Stimulated activated CD4-positive, alpha-beta T cell treated with anti-CD3 and anti-CD28 coated beads, TNF-alpha, amount 100 ng/mL, for 48 hours (primary cell): ENCODE measurements around the gene CIRBP.
A peak's percentile ranks its signal among the peaks of the same experiment; 100 is the strongest.
"Not testable (repeated sequence)": the region's sequence is repeated elsewhere in the genome, so short reads cannot be mapped to it uniquely, and the experiment has no call there.

ENCODE experiments used
- DNase-seq, 3 donors: peaks; one replicate each; pipeline ENCODE4 v3.0.0-alpha.2; 2020; ENCODE audit warnings: low read depth in 3 of 3

CIRBP gene

DNA sequence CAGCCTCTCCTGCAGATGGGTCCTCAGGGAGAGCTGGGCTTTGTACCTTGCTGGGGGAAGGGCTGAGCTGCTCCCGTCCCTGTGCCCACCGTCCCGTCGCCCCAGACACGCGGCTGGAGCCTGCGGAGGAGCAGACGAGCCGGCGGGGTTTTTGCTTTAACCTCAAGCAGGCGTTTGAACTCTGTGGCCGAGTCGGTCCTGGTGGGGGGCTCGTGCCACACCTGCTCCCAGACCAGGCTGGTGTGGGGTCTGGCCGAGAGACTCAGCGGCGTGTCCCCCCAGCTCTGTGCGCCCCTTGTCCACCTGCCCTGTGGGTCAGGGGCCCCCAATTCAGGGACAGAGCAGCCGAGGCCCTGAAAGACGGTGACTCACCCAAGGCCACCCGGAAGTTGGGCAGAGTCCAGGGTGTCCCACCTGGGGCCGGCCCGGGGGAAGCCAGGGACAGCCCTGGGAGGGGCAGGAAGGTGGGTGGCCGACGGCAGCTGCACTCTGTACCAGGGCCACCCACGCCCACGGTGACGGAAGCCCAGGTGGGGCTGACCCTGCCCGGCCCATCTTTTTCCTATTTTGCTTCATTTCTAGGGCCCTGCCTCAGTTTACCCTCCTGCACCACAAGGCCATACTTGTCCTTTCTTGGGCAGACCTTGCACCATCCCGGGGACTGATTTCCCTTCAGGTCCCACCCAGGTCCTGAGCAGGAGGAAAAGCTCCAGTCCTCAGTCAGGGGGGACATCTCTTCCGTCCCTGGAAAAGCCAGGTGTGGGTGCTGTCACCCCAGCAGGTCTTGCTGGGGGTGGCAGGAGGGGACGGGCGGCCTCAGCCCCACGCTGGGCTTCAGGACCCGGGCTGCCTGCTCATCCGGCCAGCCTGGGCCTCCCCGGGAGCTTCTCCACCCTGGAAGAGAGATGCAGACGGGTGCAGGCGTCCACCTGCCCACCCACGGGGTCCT lies 21.8 kb downstream of the CIRBP start:
- no peak for DNase-seq

DNA sequence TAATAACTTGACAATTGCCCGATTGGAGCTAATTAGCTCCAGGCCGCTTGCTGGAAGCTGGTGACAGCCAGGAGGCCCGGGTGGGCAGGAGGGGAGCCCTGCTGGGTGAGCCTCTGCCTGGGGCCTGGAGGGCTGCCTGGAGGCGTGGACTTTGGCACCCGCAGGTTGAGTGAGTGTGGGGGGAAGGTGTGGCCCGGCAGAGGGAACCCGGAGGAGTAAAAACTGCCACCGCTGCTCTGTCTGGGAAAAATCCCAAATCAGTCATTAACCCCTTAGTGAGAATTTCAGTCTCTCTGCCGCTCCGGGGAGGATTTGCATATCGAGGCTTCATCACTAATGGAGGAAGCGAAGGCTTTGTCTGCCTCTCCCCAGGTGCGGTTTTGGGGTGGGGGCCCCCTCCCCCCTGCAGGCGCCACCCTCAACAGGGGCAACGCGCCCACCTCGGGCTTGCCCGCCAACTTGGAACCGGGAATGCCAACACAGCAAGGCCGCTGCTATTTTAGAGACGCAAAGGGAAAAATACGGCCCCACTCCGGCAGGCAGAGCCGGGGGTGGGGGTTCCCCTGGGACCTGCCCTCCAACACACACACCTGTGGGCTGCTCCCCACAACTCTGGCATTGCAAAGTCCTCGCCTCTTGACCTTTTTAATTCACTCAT lies 22.8 kb downstream of the CIRBP start:
- DNase-seq, result no peak

GRCh38 chr19:1292419-1293151 lies 23.5 kb downstream of the CIRBP start:
- DNase-seq, result no peak

DNA sequence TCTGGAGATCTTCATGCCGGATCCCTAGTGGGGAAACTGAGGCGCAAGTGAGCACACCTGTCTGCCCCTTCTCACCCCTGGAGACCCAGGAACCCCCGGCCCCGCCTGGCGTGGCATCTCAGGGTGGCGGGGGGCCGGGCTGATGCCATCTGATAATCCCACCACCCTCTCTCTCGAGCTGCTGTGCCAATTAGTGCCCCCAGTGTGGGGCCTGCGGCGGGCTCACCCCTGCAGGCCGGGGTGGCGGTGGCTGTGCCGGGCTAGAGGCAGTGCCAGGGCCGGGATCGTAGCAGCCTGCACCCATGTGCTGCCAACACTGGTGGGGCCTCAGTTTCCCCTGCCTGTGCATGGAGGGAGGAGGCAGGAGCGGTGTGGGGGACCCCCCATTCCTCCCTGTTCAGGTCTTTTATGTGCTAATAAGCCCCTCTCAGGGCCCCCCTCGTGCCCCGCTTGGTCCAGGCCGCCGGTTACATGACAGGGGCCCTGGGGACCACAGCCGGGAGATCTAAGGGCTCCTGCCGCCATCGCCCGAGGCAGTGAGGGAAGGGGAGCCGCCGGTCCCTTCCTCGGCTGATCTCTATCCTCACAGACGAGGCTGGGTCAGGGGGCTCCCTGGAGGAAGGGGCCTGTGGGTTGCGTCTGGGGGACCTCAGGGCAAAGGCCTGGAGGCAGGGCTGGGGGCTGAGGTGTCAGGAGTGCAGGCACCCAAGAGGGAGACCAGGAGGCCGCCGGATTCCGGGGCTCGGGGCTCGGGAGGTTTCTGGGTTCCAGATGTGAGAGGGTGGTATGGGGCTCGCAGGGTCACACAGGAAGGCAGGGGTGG lies 24.9 kb downstream of the CIRBP start:
- DNase-seq, result no peak

GRCh38 chr19:1294688-1295087 lies 25.6 kb downstream of the CIRBP start:
- no peak for DNase-seq

GRCh38 chr19:1295169-1296012 lies 26.3 kb downstream of the CIRBP start:
- peak in 1 of 3 donors; percentile 56 for DNase-seq

DNA sequence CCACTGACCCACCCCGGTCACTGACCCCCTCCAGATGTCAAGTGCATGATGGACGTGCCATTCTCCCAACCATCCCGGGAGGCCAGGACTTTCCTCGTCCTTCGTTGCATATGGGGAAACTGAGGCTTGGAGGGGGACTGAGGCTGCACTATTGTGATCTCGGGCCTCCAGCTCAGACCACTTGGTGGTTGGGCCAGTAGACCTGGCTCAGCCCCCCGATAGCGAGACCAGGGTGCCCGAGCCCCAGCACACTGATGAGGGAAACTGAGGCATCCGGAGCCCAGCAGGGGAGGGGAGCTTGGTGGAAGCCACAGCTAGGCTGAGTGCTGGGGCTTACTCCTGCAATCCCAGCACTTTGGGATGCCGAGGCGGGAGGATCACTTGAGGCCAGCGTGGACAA lies 26.9 kb downstream of the CIRBP start:
- DNase-seq, result no peak

DNA sequence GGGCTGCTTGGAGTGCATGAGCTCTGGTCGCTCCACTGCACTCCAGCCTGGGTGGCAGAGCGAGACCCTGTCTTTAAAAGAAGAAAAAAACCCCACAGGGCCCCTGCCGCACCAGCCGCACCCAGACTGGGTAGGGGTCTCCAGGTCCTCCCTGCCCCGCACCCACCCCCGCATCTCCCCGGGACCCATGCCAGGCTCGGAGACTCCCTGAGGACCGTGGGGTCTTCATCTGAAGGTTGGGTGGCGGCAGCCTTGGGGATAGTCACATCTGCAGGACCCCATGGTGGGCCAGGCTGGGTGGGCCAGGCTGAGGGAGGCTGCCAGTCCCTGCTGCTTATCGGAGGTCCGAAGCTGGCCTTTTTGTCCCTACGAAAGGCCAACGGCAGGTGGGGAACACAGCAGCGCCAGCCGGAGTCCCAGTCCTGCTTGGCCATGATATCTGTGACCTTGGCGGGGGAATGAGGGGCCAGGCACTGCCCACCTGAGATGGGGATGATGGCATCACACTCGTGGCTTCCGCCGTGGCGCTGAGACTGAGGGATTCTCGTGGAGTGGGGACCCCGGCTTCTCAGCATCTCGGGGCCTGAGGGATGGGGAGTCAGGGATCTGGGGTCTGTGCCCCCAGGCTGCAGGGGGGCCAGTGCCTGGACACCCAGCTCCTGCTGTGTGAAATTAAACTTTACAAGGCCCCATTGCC lies 27.6 kb downstream of the CIRBP start:
- no peak for DNase-seq

DNA sequence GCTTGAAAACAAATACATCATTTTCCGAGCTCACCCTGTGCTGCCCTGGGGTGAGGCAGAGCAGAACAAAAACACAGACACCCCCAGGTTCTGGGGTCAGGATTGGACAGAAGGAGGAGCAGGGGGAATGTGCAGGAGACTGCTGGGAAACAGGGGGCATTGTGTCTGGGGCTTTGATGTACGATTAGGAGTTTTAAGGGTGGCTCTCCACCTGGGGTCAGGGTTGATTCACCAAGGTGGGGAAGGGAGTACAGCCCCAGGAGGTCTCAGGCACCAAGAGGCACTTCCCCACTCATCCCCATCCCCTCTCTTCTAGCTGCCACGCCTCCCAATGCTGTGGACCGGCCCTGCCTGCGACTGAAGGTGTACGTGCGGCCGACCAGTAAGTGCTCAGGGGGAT lies 29.1 kb downstream of the CIRBP start:
- DNase-seq, result no peak

DNA sequence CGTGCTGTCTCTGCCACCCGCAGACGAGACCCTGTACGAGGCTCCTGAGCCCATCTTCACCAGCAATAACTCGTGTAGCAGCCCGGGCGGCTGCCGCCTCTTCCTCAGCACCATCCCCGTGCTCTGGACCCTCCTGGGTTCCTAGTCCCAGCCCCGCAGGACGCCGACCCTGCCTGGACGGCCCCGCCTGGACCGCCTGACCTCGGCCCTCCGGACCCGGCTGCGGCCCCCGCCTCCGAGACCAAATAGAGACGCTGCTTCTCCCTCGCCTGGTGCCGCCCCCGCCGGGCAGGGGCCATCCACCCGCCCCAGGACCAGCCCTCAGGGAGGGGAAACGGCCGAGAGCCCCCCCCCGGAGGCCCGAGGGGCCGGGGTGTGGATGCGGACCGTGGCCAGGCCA lies 30.7 kb downstream of the CIRBP start:
- DNase-seq, result no peak

DNA sequence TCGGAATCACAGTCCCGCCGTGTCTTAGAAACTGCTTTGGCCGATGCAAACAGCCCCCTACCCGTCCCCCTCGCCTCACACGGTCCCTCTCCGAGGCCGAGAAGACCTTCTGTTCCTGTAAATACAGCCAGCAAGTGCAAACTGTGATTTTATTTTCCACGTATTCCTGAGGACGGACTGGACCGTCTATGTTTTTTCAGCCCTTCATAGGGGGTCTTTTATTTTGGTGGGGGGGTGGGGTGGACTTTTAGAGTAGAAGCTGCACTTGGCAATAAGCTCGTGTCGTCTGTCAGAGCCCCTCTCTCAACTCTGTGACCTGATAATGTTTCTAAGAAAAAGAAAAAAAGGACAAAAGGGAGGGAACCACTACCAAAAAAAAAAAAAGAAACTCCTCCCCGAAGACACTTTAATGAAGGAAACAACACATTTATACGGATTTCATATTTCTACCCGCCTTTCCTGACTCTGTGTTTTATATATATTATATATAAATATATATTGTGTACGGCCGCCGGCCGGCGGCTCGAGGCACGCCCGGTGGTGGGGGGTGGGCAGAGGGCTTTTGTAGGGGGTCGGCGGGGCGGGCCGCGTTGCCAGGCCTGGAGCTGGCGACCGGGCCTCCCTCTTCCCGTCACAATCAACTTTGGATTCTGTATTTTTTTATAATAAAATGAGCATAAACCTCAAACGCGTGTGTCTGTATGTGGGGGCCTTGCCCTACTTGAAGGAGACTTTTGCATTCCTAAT lies 31.8 kb downstream of the CIRBP start:
- no peak for DNase-seq

- DNase-seq, result no peak
Observed at GRCh38 chr19:1302533-1303239, 33.6 kb downstream of the CIRBP start.

DNA sequence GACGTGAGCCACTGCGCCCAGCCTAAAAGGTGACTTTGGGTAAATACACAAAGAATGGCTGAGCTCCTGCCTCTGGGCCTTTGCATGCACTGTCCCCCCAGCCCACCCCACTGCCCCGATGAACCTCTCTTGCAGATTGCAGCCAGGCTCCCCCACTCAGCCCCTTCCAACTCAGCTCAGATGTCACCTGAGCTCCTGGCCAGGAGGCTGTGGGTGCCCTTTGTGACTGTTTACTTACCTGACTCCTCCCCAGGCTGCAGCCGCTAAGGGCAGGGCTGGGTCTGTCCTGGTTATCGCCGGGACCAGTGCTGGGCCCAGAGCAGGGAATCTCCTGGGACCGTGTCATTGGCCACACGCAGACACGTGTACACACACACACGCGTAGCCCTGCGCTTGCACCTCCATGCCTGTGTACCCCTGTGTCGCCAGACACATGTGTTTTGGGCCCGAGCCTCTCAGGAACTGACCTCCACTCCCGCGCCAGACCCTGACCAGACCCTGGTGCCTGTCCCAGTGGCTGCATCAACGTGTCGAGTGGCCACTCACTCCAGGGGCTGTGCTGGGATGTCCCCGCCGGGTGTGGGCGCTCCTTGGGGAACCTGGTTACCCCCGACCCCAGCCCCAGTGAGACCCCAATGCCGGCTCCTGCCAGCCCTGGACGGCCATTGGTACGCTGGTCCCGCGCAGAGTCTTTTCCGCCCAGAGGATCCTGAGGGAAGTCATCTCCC lies 35.2 kb downstream of the CIRBP start:
- no peak for DNase-seq

DNA sequence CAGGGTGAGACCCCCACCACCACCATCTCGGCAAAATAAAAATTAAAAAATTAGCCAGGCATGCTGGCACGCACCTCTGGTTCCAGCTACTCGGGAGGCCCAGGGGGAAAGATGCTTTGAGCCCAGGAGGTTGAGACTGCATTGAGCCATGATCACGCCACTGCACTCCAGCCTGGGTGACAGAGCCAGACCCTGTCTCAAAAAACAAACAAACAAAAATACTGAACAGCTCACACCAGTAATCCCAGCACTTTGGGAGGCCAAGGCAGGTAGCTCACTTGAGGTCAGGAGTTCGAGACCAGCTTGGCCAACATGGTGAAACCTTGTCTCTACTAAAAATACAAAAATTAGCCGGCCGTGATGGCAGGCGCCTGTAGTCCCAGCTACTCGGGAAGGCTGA lies 36.2 kb downstream of the CIRBP start:
- DNase-seq, result not testable (repeated sequence)

DNA sequence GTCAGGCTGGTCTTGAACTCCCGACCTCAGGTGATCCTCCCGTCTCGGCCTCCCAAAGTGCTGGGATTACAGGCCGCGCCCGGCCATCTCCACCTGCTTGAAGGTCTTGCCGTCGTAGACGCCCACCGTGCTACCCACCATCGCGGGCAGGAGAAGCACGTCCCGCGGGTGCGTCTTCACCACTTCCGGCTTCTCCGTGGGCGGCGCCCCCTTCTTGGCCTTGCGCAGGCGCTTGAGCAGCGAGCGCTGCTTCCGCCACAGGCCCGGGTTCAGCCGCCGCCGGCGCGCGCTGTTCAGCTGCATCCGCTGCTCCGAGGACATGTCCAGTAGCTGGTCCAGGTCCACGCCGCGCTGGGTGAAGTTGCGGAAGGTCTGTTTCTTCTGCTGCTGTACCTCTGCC lies 38.2 kb downstream of the CIRBP start:
- DNase-seq, result no peak

GRCh38 chr19:1307755-1308303 lies 38.7 kb downstream of the CIRBP start:
- DNase-seq, result no peak

- no peak for DNase-seq
Observed at GRCh38 chr19:1308718-1309117, 39.6 kb downstream of the CIRBP start.
